Endometrium (tissue), 2 donors: ENCODE results near the gene SLC7A9.

Experiments used
- FAIRE-seq: peaks from 2 replicates; lab custom pipeline; 2012; peaks lifted over from hg19 to GRCh38; lab: Jason Lieb, UNC
- donor health status: control.
- donor health status: control.

The SLC7A9 gene

DNA sequence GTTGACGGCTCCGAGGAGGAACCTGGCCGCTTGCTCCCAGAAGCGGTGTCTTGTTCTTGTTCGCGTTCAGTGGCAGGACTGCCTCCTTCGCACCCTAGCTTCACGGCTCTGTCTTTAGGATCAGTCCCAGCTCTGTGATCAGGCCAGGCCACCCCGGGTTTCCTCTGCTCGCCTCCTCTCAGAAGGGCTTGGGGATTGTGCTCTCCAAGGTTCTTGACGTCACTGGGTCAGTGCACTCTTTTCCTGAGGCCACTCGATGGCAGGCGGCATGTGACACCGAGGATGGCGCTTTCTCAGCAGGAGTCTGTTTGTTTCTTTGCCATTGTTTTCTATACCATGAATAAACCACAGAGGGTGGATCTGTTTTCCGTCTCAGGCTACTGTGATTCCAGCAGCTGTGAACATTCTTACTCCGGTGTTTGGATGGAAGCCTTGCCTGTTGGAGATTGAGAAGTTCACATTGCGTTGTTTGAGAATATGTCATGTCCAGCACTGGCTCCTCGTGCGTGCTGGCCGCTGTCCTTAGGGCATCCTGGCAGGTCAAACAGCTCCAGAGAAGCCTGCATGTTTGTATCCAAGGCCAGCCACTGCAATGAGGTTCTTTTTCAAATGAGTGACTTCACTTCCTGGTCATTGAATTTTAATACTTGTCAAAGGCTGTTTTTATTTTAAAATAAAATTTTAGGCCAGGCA lies 44.5 kb downstream of the SLC7A9 start:
- FAIRE-seq, result no peak

DNA sequence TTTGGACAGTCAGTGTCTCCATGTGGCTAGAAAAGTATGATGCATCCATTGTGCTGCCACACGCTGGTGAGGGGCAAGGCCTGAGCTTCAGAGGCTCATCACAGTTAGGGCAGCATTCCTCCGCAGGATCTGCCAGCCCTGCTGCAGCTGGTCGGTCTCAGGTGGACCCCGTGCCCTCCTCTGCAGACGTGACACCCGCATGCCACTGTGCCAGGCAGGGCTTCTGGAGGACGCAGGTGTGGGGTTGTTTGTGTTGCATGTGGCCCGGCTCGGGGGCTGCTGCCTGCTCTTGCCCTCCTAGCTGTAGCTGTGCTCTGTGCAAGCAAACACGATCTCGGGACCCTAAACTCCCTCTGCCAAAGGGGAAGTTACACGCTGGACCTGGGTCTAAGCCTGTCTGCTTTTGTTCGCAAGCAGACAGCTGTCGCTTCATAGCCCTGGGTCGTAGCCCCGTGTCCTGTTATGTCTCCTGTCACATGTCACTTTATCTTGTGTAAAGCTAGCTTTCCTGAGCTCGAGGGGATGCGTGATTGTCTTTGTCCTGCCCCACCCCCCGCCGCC lies 45.3 kb downstream of the SLC7A9 start:
- no peak for FAIRE-seq

DNA sequence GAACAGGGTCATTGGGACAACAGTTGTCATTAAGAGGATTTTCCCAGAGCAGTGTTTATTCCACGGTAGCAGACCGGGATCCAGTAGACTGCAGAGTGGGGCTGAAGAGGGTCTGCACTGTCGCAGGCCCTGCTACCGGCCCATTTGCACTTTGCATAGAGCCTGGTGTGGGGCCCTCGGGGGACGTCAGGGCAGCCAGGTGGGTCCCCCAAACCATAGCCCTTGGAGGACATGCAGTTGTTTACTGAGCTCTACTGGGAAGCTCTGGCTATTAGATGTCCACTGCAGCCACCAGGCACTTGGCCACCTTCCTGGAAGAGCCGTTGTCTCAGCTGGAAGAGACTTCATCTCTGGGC lies 45.8 kb downstream of the SLC7A9 start:
- no peak for FAIRE-seq

DNA sequence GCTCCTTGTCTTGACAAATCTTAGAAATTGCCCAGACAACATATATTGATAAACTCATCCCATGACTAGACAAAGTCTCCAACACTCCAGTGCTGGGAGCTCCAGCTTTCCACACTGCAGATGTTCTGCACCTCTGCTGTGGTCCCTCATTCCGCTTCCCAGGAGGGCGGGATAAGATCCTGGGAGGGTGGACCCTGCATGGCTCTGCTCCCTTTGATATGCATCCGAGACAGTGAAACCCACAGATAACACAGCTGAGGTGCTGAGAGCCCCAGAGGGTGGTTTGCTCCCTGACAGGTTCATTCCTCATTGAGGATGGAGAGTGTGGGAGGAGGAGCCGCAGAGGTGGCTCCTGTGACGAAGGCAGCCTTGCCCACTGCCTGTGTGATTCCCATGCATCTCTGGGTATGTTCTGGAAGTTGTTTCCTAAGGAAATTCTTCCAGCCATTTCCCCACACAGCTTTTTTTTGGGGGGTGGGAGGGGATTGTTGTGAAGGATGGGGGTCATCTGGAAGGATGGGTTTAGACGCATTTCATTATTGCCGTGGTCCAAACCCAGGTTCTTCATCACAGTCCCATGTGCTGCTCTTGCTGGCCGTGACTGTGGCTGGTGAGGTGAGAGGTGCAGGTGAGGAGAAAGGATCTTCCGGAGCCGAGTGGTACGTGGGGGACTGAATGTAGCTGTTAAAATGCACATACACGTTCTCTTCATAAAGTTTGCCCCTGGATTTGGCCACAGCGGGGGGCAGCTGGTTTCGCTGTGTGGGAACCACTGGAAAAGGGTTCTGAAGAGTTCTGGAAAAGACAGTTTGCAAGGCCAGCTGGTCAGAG lies 46.4 kb downstream of the SLC7A9 start:
- FAIRE-seq, result no peak

DNA sequence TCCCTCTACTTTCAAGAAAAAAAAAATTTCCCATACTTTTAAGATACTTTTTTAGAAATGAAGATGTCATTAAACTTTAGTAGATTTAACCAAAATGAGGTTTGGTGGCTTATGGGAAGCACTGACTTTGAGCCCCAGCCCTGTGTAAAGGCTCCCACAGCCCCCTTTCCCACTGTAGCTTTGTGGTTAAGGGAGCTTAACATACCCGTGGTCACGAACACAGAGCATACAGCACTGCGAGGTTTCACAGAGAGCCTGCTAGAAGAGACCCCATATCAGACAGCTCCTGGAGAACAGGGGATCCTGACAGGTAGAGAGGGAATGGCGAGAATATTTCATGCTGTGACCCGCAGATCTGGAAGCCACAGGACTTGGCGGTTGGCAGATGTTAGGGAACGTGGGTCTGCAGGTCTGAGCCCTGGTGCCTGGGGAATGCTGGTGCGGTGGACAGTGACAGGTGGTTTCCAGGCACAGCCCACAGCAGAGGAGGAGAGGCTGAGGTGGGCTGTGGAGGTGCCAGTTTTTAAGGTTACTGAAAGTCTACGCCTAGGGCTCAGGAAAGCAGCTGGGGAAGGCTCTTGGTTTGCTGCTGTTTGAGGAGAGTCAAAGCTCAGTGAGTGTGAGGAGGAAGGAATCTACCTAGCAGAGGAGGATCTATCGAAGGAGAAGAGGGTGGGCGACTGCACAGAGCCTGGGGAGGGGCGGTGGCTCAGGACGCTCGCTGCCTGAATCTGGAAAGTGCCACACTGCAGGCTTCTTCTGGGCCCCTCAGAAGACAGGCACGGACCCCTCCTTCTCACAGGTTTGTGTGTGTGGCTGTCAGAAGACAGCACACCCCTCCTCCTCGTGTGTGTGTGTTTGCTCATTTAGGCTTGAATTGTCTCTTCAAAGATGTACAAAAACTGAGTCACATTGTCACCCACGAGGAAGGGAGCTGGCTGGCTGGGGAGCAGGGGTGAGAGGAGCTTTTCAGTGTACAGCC lies 49.9 kb downstream of the SLC7A9 start:
- no peak for FAIRE-seq

DNA sequence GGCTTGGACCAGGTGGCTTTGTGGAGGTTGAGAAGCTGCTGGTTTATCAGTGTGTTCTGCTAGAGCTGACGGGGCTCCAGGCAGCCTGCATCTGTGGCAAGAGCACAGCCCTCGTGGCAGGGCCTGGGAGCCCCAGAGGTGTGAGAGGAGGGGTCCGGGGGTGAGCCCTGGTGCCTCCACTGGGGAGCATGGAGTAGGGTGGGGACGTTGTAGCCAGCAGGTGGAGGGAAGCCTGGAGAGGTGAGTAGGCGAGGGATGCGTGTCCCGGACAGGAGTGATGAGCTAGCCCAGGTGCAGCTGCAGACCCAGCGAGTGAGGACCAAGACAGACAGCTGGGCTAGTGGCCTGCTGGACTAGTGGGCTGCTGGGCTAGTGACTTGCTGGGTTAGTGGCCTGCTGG lies 51.0 kb downstream of the SLC7A9 start:
- FAIRE-seq, result no peak

DNA sequence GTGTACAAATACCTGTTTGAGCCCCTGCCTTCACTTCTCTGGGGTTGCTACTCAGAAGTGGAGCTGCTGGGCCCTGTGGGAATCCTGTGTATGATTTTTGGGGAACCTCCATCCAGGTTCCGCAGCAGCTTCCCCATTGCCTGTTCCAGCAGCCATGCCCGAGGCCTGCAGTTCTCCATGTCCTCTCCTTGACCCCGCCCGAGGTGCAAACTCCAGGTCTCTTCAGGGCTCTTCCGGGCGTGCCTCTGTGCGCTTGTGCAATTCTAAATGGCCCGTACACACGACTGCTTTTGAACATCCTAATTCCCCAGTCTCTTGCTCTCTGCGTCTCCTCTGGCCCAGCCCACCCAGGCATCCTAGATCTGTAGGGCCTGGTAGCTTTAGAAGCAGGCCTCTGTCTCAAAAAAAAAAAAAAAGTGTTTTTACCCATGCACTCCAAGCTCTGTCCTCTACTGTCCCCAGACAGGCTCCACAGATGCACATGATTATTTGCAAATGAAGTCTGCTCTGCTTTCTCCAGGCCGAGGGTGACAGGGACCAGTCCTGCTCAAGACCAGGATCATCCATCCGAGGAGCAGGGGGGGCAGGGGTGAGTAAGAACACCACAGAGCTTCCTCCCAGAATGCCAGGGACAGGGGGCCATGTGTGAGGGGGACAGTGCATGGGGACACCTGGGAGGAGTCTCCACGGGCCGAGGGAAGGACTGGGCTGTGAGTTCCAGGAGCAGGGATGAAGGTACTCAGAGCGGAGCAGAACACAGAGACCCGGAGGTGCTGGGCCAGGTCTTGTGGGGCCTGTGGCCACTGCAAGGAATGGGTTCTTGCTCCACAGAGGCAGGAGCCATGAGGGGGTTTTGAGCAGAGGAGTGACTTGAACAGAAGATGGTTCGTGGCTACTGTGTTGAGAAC lies 51.7 kb downstream of the SLC7A9 start:
- no peak for FAIRE-seq

DNA sequence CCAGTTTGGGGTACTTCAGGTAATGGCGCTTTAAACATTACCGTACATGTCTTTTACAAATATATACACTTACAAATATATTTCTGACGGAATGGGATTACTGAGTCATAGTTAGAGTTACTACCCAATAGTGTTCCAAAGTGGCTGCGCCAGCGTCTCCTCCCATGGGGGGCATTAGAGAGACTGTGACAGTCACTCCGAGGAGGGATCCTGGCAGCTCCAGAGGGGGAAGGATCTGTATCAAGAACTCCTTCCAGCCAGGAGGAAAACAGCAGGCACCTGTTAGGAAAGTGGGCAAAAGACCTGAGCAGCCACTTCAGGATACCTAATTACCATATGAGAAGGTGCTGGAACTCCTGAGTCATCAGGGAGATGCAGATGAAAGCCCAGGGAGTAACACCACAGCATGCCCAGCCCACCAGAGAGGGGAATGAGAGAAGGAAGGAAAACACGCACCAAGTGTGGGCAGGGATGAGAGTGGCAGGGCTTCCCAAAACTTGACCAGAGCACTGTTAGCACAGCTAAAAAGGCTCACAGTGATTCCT lies 52.9 kb downstream of the SLC7A9 start:
- FAIRE-seq, result no peak

DNA sequence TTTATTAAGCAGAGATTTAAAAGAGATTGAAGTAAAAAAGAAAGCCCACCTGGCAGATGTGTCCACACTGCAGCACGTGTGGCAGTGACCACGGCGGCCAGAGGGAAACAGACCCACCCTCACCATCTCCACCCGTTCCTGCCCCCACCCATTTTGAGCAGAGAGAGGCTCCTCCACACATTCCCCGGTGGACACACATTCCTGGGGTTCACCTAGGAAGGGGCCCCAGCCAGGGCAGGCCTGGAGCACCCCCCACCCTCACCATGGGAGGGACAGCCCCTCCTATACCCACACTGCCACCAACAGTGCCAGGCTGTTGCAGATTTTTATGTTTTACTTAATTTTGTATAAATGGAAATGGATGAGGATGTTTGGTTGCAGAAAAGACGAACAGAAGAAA lies 54.9 kb downstream of the SLC7A9 start:
- no peak for FAIRE-seq

DNA sequence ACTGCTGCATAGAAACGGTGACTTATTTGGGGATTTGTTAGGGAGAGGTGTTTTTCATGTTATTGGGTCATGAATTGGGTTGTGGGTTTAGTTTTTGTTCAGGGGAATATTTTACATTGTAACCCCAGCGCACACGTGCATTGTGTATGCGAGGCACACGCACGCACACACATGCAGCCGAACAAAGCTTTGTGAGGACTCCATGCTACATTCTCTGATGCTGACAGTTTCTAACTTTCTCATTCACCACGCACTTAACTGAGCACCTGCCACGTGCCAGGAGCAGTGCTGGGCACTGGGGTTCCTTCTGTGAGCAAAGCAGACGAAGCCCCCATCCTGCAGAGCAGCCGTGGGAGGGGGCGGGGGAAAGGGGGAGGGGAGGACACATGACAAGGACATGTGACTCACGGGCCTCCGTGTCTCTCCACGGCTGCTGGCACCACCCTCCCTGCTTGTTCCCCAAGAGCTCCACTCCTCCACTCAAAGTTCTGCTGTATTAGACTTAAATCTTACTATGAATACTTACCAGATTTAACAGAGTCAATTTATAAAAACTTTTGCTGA lies 55.6 kb downstream of the SLC7A9 start:
- no peak for FAIRE-seq

DNA sequence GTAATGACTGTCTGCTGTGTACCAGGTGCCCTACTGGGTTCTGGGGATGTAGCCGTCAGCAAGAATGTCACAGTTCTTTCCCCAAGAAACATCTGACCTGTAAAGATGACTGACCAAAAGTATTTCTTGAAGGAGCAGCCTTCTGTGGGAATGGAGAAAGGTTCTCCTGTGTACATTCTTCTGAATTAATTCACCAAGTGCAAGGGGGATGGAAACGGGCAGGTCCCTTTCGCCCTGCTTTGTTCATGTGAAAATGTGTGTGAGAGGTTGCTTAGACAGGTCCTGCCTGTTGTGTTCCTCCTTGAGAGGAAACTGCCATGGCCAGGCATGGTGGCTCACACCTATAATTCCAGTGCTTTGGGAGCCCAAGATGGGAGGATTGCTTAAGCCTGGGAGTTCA lies 57.0 kb downstream of the SLC7A9 start:
- FAIRE-seq, result no peak

DNA sequence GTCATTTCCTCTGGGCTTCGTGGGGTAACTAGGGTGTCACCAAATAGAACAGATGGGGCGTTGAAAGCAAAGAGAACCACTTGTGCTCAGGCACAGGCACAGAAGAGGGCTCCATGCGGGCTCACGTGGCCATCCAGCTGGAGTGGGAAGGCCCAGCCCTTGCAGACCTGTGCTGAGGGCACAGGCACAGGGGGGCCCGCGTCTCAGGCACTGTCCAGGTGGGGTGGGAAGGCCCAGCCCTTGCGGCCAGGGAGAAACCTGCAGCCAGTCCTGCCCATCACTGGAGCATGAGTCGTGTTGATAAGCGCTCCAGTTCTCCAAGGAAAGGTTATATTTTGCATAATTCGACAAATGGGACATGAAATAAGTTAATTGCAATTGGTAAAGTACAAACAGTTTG lies 57.5 kb downstream of the SLC7A9 start:
- FAIRE-seq, result no peak

DNA sequence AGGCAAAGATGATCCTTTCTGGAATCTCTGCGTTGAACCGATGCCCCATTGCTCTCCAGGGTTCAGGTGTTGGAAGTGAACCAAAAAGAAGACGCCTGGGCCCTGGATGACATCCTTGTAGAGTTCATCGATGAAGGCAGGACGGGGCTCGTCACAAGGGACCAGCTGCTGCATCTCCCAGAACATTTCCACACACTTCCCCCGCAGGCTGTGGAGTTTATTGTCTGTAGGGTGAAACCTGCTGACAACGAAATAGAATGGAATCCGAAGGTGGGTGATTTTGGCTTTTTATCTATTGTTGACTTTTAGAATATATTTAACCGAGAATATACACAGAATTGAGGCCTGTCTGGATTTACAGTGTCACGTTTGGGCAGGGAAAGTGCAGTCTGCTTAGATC lies 58.4 kb downstream of the SLC7A9 start:
- no peak for FAIRE-seq

DNA sequence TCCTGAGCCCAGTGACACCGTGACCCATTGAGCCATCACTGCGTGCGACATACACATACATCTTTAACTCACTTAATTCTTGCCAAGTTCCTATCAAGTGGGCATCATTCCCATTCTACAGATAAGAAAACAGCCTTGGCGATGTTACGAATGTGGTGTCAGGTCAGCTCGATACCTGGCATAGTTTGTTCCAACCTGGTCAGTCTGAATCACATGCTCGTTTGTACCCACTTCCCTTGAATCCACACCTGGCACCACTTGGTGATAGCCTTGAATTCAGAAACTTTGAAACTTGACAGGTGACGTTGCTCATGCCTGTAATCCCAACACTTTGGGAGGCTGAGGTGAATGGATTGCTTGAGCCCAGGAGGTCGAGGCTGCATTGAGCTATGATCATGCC lies 59.1 kb downstream of the SLC7A9 start:
- no peak for FAIRE-seq

DNA sequence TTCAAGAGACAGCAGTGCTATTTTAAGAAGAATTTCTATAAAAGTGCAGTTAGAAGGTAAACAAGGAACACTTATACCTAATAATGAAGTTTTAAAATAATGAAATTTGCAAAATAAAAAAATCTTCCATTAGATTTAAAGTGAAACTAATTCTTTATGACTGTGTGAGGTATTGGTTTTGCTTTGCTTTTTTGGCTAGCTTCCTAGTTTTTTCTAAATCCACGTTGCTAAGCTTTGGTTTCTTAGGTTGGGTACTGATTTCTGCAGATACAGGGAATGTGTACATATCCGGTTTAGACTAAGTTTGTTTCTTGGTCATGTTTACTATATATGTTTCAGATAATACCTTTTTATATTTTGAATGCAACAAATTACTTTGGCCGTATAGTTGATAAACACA lies 59.8 kb downstream of the SLC7A9 start:
- FAIRE-seq, result no peak

DNA sequence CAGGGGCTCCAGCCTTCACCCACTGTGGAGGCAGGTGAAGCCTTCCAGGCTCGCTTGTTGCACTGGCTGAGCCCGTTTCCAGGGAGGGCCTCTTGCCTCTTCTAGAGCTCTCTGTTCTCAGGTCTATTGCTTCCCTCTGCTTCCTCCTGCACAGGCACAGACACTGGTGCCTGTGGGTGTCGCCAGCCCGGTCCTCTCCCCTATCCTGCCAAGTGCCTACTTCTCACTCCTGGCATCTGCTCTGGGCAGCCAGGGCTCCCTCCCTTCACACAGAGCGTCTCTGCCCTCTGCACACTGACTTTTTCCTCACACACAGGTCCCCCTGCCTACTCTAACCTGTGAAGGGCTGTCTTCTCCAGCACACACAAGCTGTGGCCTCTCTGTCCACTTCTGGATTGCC lies 60.3 kb downstream of the SLC7A9 start:
- no peak for FAIRE-seq

DNA sequence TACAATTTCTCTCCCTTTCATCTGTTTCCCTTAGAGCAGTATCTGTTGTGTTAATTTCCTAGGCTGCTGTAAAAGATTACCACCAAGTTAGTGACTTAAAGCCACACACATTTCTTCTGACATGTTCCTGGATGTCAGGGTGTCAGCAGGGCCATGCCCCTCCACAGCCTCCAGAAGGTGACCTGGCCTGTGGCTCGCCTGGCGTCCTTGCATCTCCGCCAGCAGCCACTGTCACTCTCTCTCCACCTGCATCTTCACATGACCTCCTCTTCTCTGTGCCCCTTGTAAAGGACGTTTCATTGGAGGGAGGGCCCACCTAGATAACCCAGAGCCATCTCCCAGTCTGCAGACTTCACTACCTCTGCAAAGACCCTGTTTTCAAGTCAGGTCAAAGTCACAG lies 61.3 kb downstream of the SLC7A9 start:
- FAIRE-seq, result no peak

DNA sequence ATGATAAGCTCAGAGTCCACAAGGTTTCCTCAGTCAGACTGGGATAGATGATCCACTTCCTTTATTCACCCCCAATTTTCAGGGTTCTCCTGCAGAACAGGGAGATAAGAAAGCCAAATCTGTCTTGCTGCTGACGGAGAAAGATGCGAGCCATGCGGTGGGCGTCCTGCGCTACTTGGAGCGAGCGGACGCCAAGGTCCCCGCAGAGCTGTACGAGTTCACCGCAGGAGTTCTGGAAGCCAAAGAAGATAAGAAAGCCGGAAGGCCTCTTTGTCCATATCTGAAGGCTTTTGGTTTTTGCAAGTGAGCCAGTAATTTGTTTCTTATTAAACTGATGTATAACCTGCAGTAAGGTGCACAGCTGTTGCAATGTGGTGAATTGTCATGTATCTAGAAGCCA lies 66.7 kb downstream of the SLC7A9 start:
- no peak for FAIRE-seq

DNA sequence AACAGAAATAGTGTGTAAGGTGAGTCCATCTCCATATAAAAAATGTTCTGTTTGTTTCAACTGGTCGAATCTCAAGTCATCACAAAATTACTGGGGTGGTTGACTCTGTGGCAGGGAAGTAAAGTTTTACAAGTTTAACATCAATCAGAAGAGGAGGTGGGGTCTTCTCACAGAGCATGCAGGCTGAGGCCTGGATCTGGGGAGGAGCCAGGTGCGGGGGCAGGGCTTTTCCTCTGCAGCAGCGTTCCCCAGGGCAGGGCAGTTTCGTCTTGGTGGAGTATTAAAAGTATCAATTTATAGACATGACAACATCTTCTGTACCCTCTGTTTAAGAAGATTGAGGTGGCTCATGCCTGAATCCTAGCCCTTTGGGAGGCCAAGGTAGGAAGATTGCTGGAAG lies 68.8 kb downstream of the SLC7A9 start:
- FAIRE-seq, result no peak

DNA sequence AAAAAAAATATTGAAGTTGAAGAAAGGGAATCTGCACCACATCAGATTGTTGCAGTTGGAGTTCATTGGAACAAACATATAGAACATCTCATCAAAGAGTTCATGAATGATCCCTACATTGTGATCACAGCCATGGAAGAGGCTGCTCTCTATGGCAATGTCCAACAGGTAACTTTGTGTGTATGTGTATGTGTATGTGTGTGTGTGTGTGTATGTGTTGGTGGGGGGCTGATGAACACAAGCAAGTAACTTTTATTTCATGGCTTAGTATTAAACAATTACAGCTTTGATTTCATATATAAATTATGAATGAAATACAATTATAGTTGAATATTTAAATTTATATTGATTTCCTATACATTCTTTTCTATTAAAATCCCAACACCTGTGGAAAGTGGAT lies 69.4 kb downstream of the SLC7A9 start:
- no peak for FAIRE-seq

DNA sequence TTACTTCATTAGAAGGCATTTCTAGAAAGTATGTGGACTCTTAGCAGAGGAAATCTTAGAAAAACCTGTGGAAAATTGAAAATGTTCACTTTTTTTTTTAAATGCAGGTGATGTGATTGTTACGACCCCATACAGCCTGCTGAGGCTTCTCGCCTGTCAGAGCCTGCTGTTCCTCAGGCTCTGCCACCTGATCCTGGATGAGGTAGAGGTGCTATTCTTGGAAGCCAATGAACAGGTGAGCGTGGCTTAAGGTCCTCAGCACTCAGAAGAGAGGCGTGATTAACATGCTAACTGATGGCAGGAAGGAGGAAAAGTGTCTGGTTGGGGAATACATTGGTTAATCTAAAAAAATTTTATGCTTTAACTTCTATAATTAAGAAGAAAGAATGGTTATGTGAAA lies 71.4 kb downstream of the SLC7A9 start:
- FAIRE-seq, result no peak
